Stimulated activated naive CD8-positive, alpha-beta T cell treated with anti-CD3 and anti-CD28 coated beads, Interleukin-15, amount 100 ng/mL, for 72 hours (primary cell): ENCODE data around the gene TPSG1.
A peak's percentile ranks its signal among the peaks of the same experiment; 100 is the strongest.
"Not testable (repeated sequence)": the region's sequence is repeated elsewhere in the genome, so short reads cannot be mapped to it uniquely, and the experiment has no call there.

ENCODE experiments used
- ATAC-seq: fragments of 150-1000 bp; cut with Tn5 transposase; 2 replicates; pipeline ENCODE4 v1.10.0; 2021; ENCODE audit warnings: mild to moderate bottlenecking, moderate library complexity
- DNase-seq, 2 donors: peaks; one replicate each; pipeline ENCODE4 v3.0.0; 2021 to 2022
- H3K27ac Mint-ChIP-seq, 2 donors: one replicate each; pipeline ENCODE4 v1.8.0; 2022; ENCODE audit warnings: mild to moderate bottlenecking in 2 of 2, mixed read lengths in 2 of 2, moderate library complexity in 2 of 2
- H3K27me3 Mint-ChIP-seq: one replicate; pipeline ENCODE4 v1.8.0; 2022; ENCODE audit warnings: mixed read lengths
- H3K4me1 Mint-ChIP-seq: one replicate; pipeline ENCODE4 v1.8.0; 2022; ENCODE audit warnings: mild to moderate bottlenecking, mixed read lengths
- H3K4me3 Mint-ChIP-seq, 2 donors: one replicate each; pipeline ENCODE4 v1.8.0; 2022; ENCODE audit warnings: mild to moderate bottlenecking in 2 of 2, mixed read lengths in 2 of 2, moderate library complexity in 1 of 2
- H3K9me3 Mint-ChIP-seq, 2 donors: one replicate each; pipeline ENCODE4 v1.8.0; 2022; ENCODE audit warnings: mixed read lengths in 2 of 2

Gene TPSG1

GRCh38 chr16:1260101-1260680, 35.1 kb upstream of the TPSG1 start:
- H3K4me1 Mint-ChIP-seq: peaks cover 12% of the 10 kb centered on the region
- no peak overlapping the region for H3K27ac Mint-ChIP-seq
- peak overlapping the region in 1 of 2 donors; percentile 57 for H3K4me3 Mint-ChIP-seq
- ATAC-seq (no peak), DNase-seq (no peak)
- H3K9me3 Mint-ChIP-seq: peaks cover 9 to 11% of the 10 kb centered on the region in 2 donors
- peaks cover 49% of the 10 kb centered on the region for H3K27me3 Mint-ChIP-seq

GRCh38 chr16:1259760-1260068, 34.6 kb upstream of the TPSG1 start:
- DNase-seq (no peak), ATAC-seq (no peak)
- H3K4me1 Mint-ChIP-seq: peaks cover 12% of the 10 kb centered on the region
- H3K4me3 Mint-ChIP-seq: no peak overlapping the region
- peaks cover 49% of the 10 kb centered on the region for H3K27me3 Mint-ChIP-seq
- peaks cover 6 to 8% of the 10 kb centered on the region in 2 donors for H3K9me3 Mint-ChIP-seq
- no peak overlapping the region for H3K27ac Mint-ChIP-seq

GRCh38 chr16:1258906-1259759, 34.1 kb upstream of the TPSG1 start:
- H3K4me3 Mint-ChIP-seq: peak overlapping the region; percentile 23 to 74
- H3K27me3 Mint-ChIP-seq: peaks cover 49% of the 10 kb centered on the region
- no peak for ATAC-seq
- H3K9me3 Mint-ChIP-seq: peaks cover under 1 to 2% of the 10 kb centered on the region in 2 donors
- DNase-seq: no peak
- H3K4me1 Mint-ChIP-seq: peaks cover 12% of the 10 kb centered on the region
- H3K27ac Mint-ChIP-seq: no peak overlapping the region

- ATAC-seq (peak; percentile 26), DNase-seq (no peak)
- H3K27ac Mint-ChIP-seq: no peak overlapping the region
Observed at GRCh38 chr16:1258225-1258600, 33.1 kb upstream of the TPSG1 start.

GRCh38 chr16:1257561-1258224, 32.6 kb upstream of the TPSG1 start:
- Mint-ChIP-seq H3K9me3 (no peaks in the 10 kb centered on the region), H3K4me1 (peaks cover 12% of the 10 kb centered on the region), H3K27me3 (peaks cover 47% of the 10 kb centered on the region), H3K27ac (no peak overlapping the region), H3K4me3 (no peak overlapping the region)
- ATAC-seq (no peak), DNase-seq (no peak)

More at GRCh38 chr16:1258225-1258600, 33.1 kb upstream of the TPSG1 start:
- H3K4me3 Mint-ChIP-seq: peak overlapping the region in 1 of 2 donors; percentile 31
- peaks cover 49% of the 10 kb centered on the region for H3K27me3 Mint-ChIP-seq
- H3K4me1 Mint-ChIP-seq: peaks cover 12% of the 10 kb centered on the region
- no peaks in the 10 kb centered on the region for H3K9me3 Mint-ChIP-seq

- H3K27ac Mint-ChIP-seq: no peak overlapping the region
- H3K27me3 Mint-ChIP-seq: peaks cover 39% of the 10 kb centered on the region
- H3K4me3 Mint-ChIP-seq: no peak overlapping the region
- DNase-seq (no peak), ATAC-seq (no peak)
- peaks cover 12% of the 10 kb centered on the region for H3K4me1 Mint-ChIP-seq
- no peaks in the 10 kb centered on the region for H3K9me3 Mint-ChIP-seq
Observed at GRCh38 chr16:1256874-1257322, 31.8 kb upstream of the TPSG1 start.

- not testable (repeated sequence) for H3K4me3 Mint-ChIP-seq, H3K27ac Mint-ChIP-seq, DNase-seq, H3K9me3 Mint-ChIP-seq
- H3K27me3 Mint-ChIP-seq: peaks cover 34% of the 10 kb centered on the region
- peak; percentile 13 for ATAC-seq
- peaks cover 12% of the 10 kb centered on the region for H3K4me1 Mint-ChIP-seq
Observed at GRCh38 chr16:1256296-1256873, 31.3 kb upstream of the TPSG1 start.

- peaks cover 25% of the 10 kb centered on the region for H3K27me3 Mint-ChIP-seq
Observed at GRCh38 chr16:1255276-1256122, 30.4 kb upstream of the TPSG1 start, which contains the start of gene TPSD1. TPSD1 (plus strand) TSS chr16:1256069; CDS start chr16:1256281, 212 bp downstream.

GRCh38 chr16:1254821-1255220, 29.8 kb upstream of the TPSG1 start:
- not testable (repeated sequence) for H3K27ac Mint-ChIP-seq, DNase-seq, H3K4me3 Mint-ChIP-seq, ATAC-seq, H3K9me3 Mint-ChIP-seq, H3K4me1 Mint-ChIP-seq
- H3K27me3 Mint-ChIP-seq: peaks cover 18% of the 10 kb centered on the region

More at GRCh38 chr16:1255276-1256122, 30.4 kb upstream of the TPSG1 start, which contains the start of gene TPSD1:
- not testable (repeated sequence) for H3K27ac Mint-ChIP-seq, H3K4me3 Mint-ChIP-seq, H3K4me1 Mint-ChIP-seq, H3K9me3 Mint-ChIP-seq, DNase-seq, ATAC-seq

- H3K27ac Mint-ChIP-seq, H3K4me1 Mint-ChIP-seq, H3K9me3 Mint-ChIP-seq, H3K27me3 Mint-ChIP-seq, H3K4me3 Mint-ChIP-seq, DNase-seq: not testable (repeated sequence)
- peak; percentile 61 for ATAC-seq
Observed at GRCh38 chr16:1253701-1254364, 28.8 kb upstream of the TPSG1 start.

- H3K4me3 Mint-ChIP-seq, H3K27ac Mint-ChIP-seq, H3K9me3 Mint-ChIP-seq, DNase-seq: not testable (repeated sequence)
- ATAC-seq: peak; percentile 64
- peaks cover 14% of the 10 kb centered on the region for H3K4me1 Mint-ChIP-seq
- H3K27me3 Mint-ChIP-seq: peaks cover 19% of the 10 kb centered on the region
Observed at GRCh38 chr16:1249031-1249755, 24.1 kb upstream of the TPSG1 start.

GRCh38 chr16:1247903-1248537, 23.0 kb upstream of the TPSG1 start:
- H3K4me3 Mint-ChIP-seq, H3K27ac Mint-ChIP-seq, H3K9me3 Mint-ChIP-seq, ATAC-seq, DNase-seq: not testable (repeated sequence)
- Mint-ChIP-seq H3K4me1 (peaks cover 14% of the 10 kb centered on the region), H3K27me3 (peaks cover 19% of the 10 kb centered on the region)

GRCh38 chr16:1245452-1246020, 20.5 kb upstream of the TPSG1 start:
- ATAC-seq: no peak
- Mint-ChIP-seq H3K4me1 (peaks cover 14% of the 10 kb centered on the region), H3K9me3 (no peaks in the 10 kb centered on the region), H3K27ac (peak overlapping the region; percentile 40 to 82), H3K27me3 (peaks cover 19% of the 10 kb centered on the region), H3K4me3 (peak overlapping the region in 1 of 2 donors; percentile 63)
- no peak for DNase-seq
